NCI-H748 (cell line): ENCODE results near the gene HOXD10.

Experiments
- DNase-seq: peaks from one replicate; lab custom pipeline; 2025; ENCODE audit not compliant: unreplicated experiment; lab: John Stamatoyannopoulos, UW

Gene HOXD10

GRCh38 chr2:176105730-176106580, 10.6 kb upstream of the HOXD10 start:
- DNase-seq: no peak

GRCh38 chr2:176106581-176107539, 9.7 kb upstream of the HOXD10 start, which contains the start of gene HOXD11:
Gene HOXD11, plus strand, starts transcription at chr2:176107280. Its CDS starts 76 bp downstream, at chr2:176107356.
- peak; percentile 97 for DNase-seq

- DNase-seq: peak; percentile 64
Measured at GRCh38 chr2:176107731-176108181, 8.8 kb upstream of the HOXD10 start.

- peak; percentile 55 for DNase-seq
Measured at GRCh38 chr2:176109192-176109901, 7.2 kb upstream of the HOXD10 start.

- peak; percentile 46 for DNase-seq
Measured at GRCh38 chr2:176109946-176110345, 6.6 kb upstream of the HOXD10 start.

- DNase-seq: peak; percentile 58
Measured at GRCh38 chr2:176110415-176111308, 5.9 kb upstream of the HOXD10 start.

GRCh38 chr2:176111309-176111663, 5.3 kb upstream of the HOXD10 start:
- peak; percentile 97 for DNase-seq

GRCh38 chr2:176111846-176112374, 4.7 kb upstream of the HOXD10 start:
- DNase-seq: peak; percentile 64

- peak; percentile 61 for DNase-seq
Measured at GRCh38 chr2:176112375-176113302, 3.9 kb upstream of the HOXD10 start.

GRCh38 chr2:176114120-176114929, 2.3 kb upstream of the HOXD10 start:
- DNase-seq: peak; percentile 100

GRCh38 chr2:176114930-176115625, 1.5 kb upstream of the HOXD10 start:
- no peak for DNase-seq

- no peak for DNase-seq
Measured at GRCh38 chr2:176117162-176117822, 714 bp downstream of the HOXD10 start.

GRCh38 chr2:176117823-176118371, 1.3 kb downstream of the HOXD10 start:
- no peak for DNase-seq

GRCh38 chr2:176118601-176119339, 2.2 kb downstream of the HOXD10 start:
- DNase-seq: peak; percentile 43

GRCh38 chr2:176120364-176121189, 4.0 kb downstream of the HOXD10 start:
- DNase-seq: no peak
